NCI-H774 (cell line): ENCODE measurements around the gene SMIM17.

ENCODE experiments used
- DNase-seq: peaks from one replicate; lab custom pipeline; 2025; lab: John Stamatoyannopoulos, UW

Gene SMIM17

GRCh38 chr19:56642711-56643459 lies at the start of gene SMIM17:
Gene SMIM17 (plus strand): TSS chr19:56643159. CDS start chr19:56645668, 2,509 bp downstream.
- DNase-seq = no peak

GRCh38 chr19:56594446-56594782 lies 48.5 kb upstream of the SMIM17 start:
- no peak for DNase-seq

- DNase-seq = peak; percentile 89
Measured at GRCh38 chr19:56594783-56595547, 48.0 kb upstream of the SMIM17 start, which contains the start of gene ZNF71. Gene ZNF71 (plus strand): TSS chr19:56595302. CDS start chr19:56601559, 6,257 bp downstream.

- DNase-seq = no peak
Measured at GRCh38 chr19:56595548-56595899, 47.4 kb upstream of the SMIM17 start.

- DNase-seq = no peak
Measured at GRCh38 chr19:56596676-56597075, 46.3 kb upstream of the SMIM17 start.

- no peak for DNase-seq
Measured at GRCh38 chr19:56597696-56598095, 45.3 kb upstream of the SMIM17 start.

GRCh38 chr19:56601375-56601774 lies 41.6 kb upstream of the SMIM17 start:
- DNase-seq = no peak

GRCh38 chr19:56603829-56604228 lies 39.1 kb upstream of the SMIM17 start:
- no peak for DNase-seq

GRCh38 chr19:56608274-56608964 lies 34.5 kb upstream of the SMIM17 start:
- no peak for DNase-seq

GRCh38 chr19:56611288-56611687 lies 31.7 kb upstream of the SMIM17 start:
- DNase-seq = no peak

- DNase-seq = no peak
Measured at GRCh38 chr19:56612737-56613136, 30.2 kb upstream of the SMIM17 start.

GRCh38 chr19:56613639-56614038 lies 29.3 kb upstream of the SMIM17 start:
- no peak for DNase-seq

- no peak for DNase-seq
Measured at GRCh38 chr19:56617531-56617930, 25.4 kb upstream of the SMIM17 start.

GRCh38 chr19:56619121-56619520 lies 23.8 kb upstream of the SMIM17 start:
- DNase-seq = no peak

GRCh38 chr19:56622374-56622773 lies 20.6 kb upstream of the SMIM17 start:
- DNase-seq = no peak

GRCh38 chr19:56623006-56623405 lies 20.0 kb upstream of the SMIM17 start:
- no peak for DNase-seq

GRCh38 chr19:56625708-56626107 lies 17.3 kb upstream of the SMIM17 start:
- no peak for DNase-seq

- DNase-seq = no peak
Measured at GRCh38 chr19:56633021-56633420, 9.9 kb upstream of the SMIM17 start.

- no peak for DNase-seq
Measured at GRCh38 chr19:56637976-56638555, 4.9 kb upstream of the SMIM17 start.

- DNase-seq = no peak
Measured at GRCh38 chr19:56639217-56639616, 3.7 kb upstream of the SMIM17 start.

- no peak for DNase-seq
Measured at GRCh38 chr19:56643460-56643955, 549 bp downstream of the SMIM17 start.

- no peak for DNase-seq
Measured at GRCh38 chr19:56654151-56654550, 11.2 kb downstream of the SMIM17 start.
